Fibroblast of lung (primary cell): Measurements from ENCODE around the gene USF3. TPM values are rescaled to one million over a fixed set of nuclear protein-coding genes. Genes with fewer than 3 reads are reported as not detected.

Source experiments
- DNase-seq, 2 donors: peaks; one replicate each; pipeline versions ENCODE4 v3.0.0 to v3.0.0-alpha.2; 2010; ENCODE audit warnings: low read depth in 2 of 2
- H2AFZ ChIP-seq: 2 replicates; pipeline ENCODE4 v1.5.1; 2012; ENCODE audit warnings: low read length, control low read depth, inconsistent platforms
- H3K27ac ChIP-seq: 2 replicates; pipeline ENCODE4 v1.5.1; 2011; ENCODE audit warnings: low read length, control low read depth; ENCODE audit not compliant: insufficient read depth
- H3K27me3 ChIP-seq: 2 replicates; pipeline ENCODE4 v1.5.1; 2011; ENCODE audit warnings: mild to moderate bottlenecking, low read length; ENCODE audit not compliant: control insufficient read depth, insufficient read depth
- H3K36me3 ChIP-seq: 2 replicates; pipeline ENCODE4 v1.5.1; 2011; ENCODE audit warnings: low read length; ENCODE audit not compliant: control insufficient read depth, insufficient read depth
- H3K4me1 ChIP-seq: 2 replicates; pipeline ENCODE4 v1.5.1; 2011; ENCODE audit warnings: low read length; ENCODE audit not compliant: control insufficient read depth, insufficient read depth; ENCODE audit errors: extremely low read depth
- H3K4me2 ChIP-seq: 2 replicates; pipeline ENCODE4 v1.5.1; 2011; ENCODE audit warnings: low read length, control low read depth; ENCODE audit not compliant: insufficient read depth; ENCODE audit errors: extremely low read depth
- H3K4me3 ChIP-seq, 4 experiments: fragments of 200-600 bp in 1 of 4; sonication (generic) in 1 of 4; replicated peaks in 1 of 4; 2 replicates each; pipeline ENCODE4 v1.5.1; 2011 to 2016; ENCODE audit warnings: low read length in 4 of 4, low read depth in 3 of 4, mild to moderate bottlenecking in 3 of 4, control low read depth in 2 of 4, inconsistent platforms in 1 of 4, mixed read lengths in 1 of 4; ENCODE audit not compliant: insufficient read depth in 1 of 4; ENCODE audit errors: control extremely low read depth in 1 of 4
- H3K79me2 ChIP-seq: 2 replicates; pipeline ENCODE4 v1.5.1; 2012; ENCODE audit warnings: mild to moderate bottlenecking, low read length, inconsistent platforms; ENCODE audit not compliant: control insufficient read depth, insufficient read depth
- H3K9ac ChIP-seq: 2 replicates; pipeline ENCODE4 v1.5.1; 2011; ENCODE audit warnings: mild to moderate bottlenecking, low read length, control low read depth; ENCODE audit not compliant: insufficient read depth
- H3K9me3 ChIP-seq: 2 replicates; pipeline ENCODE4 v1.5.1; 2012; ENCODE audit warnings: low read depth, low read length; ENCODE audit not compliant: control insufficient read depth, insufficient read depth
- H4K20me1 ChIP-seq: 2 replicates; pipeline ENCODE4 v1.5.1; 2011; ENCODE audit warnings: low read length; ENCODE audit not compliant: control insufficient read depth, insufficient read depth; ENCODE audit errors: extremely low read depth
- EZH2 ChIP-seq: IDR thresholded peaks from 2 replicates; pipeline ENCODE4 v1.5.1; 2012; ENCODE audit warnings: low read length, control low read depth, mild to moderate bottlenecking; ENCODE audit errors: missing control alignments
- polyA plus RNA-seq, 2 donors: library from polyadenylated mRNA; depleted of rRNA in 1 of 2; stranded (reverse) in 1 of 2; unstranded in 1 of 2; fragments of >200 nt; gene quantifications; 2 replicates each; pipeline ENCODE4 v1.2.1, GENCODE V29; 2011 to 2012; ENCODE audit warnings: missing spikeins in 1 of 2
- total RNA-seq: library from RNA; depleted of rRNA; stranded (reverse); fragments of >200 nt; gene quantifications from 2 replicates; pipeline ENCODE4 v1.2.1, GENCODE V29; 2014
- TF ChIP-seq, protein P1 (sequence below), 2 donors: IDR thresholded peaks in 1 of 2; conservative IDR thresholded peaks in 1 of 2; 1 replicate in 1 of 2; 2 replicates in 1 of 2; pipeline ENCODE4 v1.5.1; 2011 to 2012; ENCODE audit warnings: low read length in 2 of 2, control low read depth in 1 of 2, inconsistent platforms in 1 of 2, low read depth in 1 of 2, mild to moderate bottlenecking in 1 of 2

The USF3 gene
- total and polyA plus RNA-seq, 2 donors (not counting 1 experiment from before 2014, with no cell fraction given) = 8.9 to 15.8 TPM

DNA sequence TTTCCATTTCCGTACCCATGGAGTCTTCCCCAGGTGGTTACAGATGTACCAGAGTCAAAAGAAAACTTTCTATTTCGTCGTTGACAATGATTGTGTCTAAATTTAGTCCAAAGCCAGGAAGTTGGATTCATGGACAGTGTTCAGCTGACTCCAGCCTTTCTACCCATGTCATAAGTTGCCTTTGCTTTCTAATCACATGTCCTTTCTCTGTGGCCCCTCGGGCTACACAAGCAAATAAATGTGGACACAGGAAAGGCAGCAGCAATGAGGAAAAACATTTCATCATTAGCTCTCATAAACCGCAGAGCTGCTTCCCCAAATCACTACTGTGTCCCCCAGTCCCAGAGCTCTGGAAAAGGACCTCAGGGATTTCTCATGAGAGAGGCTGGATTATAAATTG, 82.0 kb downstream of the USF3 start:
- H3K4me3 ChIP-seq = no peak overlapping the region
- H4K20me1 ChIP-seq = no peaks in the 10 kb centered on the region
- no peak for TF ChIP-seq EZH2
- TF ChIP-seq, protein P1, sequence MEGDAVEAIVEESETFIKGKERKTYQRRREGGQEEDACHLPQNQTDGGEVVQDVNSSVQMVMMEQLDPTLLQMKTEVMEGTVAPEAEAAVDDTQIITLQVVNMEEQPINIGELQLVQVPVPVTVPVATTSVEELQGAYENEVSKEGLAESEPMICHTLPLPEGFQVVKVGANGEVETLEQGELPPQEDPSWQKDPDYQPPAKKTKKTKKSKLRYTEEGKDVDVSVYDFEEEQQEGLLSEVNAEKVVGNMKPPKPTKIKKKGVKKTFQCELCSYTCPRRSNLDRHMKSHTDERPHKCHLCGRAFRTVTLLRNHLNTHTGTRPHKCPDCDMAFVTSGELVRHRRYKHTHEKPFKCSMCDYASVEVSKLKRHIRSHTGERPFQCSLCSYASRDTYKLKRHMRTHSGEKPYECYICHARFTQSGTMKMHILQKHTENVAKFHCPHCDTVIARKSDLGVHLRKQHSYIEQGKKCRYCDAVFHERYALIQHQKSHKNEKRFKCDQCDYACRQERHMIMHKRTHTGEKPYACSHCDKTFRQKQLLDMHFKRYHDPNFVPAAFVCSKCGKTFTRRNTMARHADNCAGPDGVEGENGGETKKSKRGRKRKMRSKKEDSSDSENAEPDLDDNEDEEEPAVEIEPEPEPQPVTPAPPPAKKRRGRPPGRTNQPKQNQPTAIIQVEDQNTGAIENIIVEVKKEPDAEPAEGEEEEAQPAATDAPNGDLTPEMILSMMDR (conservative IDR thresholded peaks at IDR 0.05 in 1 of 2, IDR thresholded peaks at IDR 0.05 in 1 of 2; ENCODE audit: low read depth in 1 of 2, low read length in 2 of 2) = no peak
- H3K79me2 ChIP-seq = no peaks in the 10 kb centered on the region
- no peak overlapping the region for H3K9ac ChIP-seq
- H3K36me3 ChIP-seq = no peaks in the 10 kb centered on the region
- no peak for DNase-seq
- H3K9me3 ChIP-seq = no peaks in the 10 kb centered on the region
- H3K4me2 ChIP-seq = no peak overlapping the region
- no peak overlapping the region for H3K27ac ChIP-seq
- H3K27me3 ChIP-seq = peaks cover 8% of the 10 kb centered on the region
- no peaks in the 10 kb centered on the region for H3K4me1 ChIP-seq
- no peak overlapping the region for H2AFZ ChIP-seq

DNA sequence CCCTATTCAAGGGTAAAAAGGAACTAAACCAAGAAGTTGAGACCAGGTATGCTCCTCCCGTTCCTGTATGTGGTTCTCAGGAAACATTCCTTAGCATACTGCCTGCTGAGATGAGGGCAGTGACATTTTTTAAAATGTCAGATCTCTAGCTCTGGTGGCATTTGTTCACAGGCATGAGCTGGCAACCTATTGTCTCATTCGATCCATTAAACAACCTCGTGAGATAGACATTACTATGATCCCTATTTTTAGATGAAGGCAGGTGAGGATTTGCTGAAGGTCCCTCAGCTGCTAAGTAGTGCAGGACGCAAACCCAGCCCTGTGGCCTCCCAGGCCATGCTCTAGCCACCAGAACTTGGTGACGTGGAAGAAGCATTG, 89.2 kb downstream of the USF3 start:
- Histone ChIP-seq H4K20me1 (no peaks in the 10 kb centered on the region), H3K4me3 (no peak overlapping the region), H3K4me2 (no peak overlapping the region), H3K4me1 (no peaks in the 10 kb centered on the region), H3K9me3 (no peaks in the 10 kb centered on the region), H3K36me3 (no peaks in the 10 kb centered on the region), H3K27me3 (no peaks in the 10 kb centered on the region), H3K79me2 (no peaks in the 10 kb centered on the region), H3K27ac (no peak overlapping the region), H2AFZ (no peak overlapping the region), H3K9ac (no peak overlapping the region)
- DNase-seq = no peak
- TF ChIP-seq, protein P1 (conservative IDR thresholded peaks at IDR 0.05 in 1 of 2, IDR thresholded peaks at IDR 0.05 in 1 of 2; ENCODE audit: low read depth in 1 of 2, low read length in 2 of 2) = no peak
- no peak for TF ChIP-seq EZH2

DNA sequence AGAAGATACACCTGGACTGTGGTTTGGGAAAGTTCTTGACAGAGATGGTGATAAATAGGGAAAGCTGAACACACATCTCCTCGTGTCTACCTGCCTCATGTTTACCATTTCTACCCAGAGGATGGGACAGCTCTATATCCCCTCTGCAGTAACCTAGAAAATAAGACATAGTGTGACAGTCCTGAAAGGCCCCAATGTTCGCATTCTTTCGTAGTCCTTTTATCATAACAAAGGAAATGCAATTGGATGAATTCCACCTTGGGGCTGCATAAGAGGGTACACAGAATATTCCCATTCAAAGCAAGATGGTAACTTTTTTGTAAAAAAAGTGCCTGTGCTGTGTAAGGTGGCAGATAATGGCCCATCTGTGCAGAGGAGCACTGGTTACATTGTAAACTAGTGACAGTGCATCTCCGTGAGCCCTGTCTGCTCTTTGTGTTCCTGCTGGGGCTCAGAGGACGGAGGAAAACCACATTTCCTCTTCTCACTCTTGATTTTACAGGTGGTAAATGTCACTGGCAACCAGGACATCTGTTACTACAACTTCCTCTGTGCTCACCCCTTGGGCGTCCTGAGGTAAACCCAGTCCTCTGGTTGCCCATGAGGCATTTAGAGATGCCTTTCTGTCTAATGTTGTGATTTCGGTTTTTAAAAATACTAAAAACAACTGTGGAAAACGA, 89.8 kb downstream of the USF3 start:
- H2AFZ ChIP-seq = no peak overlapping the region
- H3K4me3 ChIP-seq = no peak overlapping the region
- no peak overlapping the region for H3K9ac ChIP-seq
- H4K20me1 ChIP-seq = no peaks in the 10 kb centered on the region
- no peak overlapping the region for H3K4me2 ChIP-seq
- no peaks in the 10 kb centered on the region for H3K79me2 ChIP-seq
- TF ChIP-seq EZH2 = no peak
- TF ChIP-seq, protein P1 (conservative IDR thresholded peaks at IDR 0.05 in 1 of 2, IDR thresholded peaks at IDR 0.05 in 1 of 2; ENCODE audit: low read depth in 1 of 2, low read length in 2 of 2) = no peak
- no peak for DNase-seq
- H3K36me3 ChIP-seq = no peaks in the 10 kb centered on the region
- peaks cover 1% of the 10 kb centered on the region for H3K27me3 ChIP-seq
- H3K9me3 ChIP-seq = no peaks in the 10 kb centered on the region
- no peaks in the 10 kb centered on the region for H3K4me1 ChIP-seq
- no peak overlapping the region for H3K27ac ChIP-seq
